Body of pancreas (tissue), 4 donors: ENCODE measurements around the gene C16orf95.

Source experiments
- POLR2A ChIP-seq, 3 donors: fragments of 450-650 bp; IDR thresholded peaks; one replicate each; pipeline ENCODE4 v1.6.1; 2016; ENCODE audit warnings: antibody characterized with exemption in 3 of 3, mild to moderate bottlenecking in 2 of 3
- TF ChIP-seq, protein P1 (sequence below), 7 experiments: fragments of 450-650 bp in 4 of 7; fragments of 200-600 bp in 3 of 7; sonication (generic) in 3 of 7; IDR thresholded peaks; one replicate each; pipeline ENCODE4 v1.5.1; 2016 to 2019; ENCODE audit warnings: antibody characterized with exemption in 7 of 7

GRCh38 chr16:87276091-87276701 is 41.0 kb downstream of the C16orf95 start:
- TF ChIP-seq, protein P1, sequence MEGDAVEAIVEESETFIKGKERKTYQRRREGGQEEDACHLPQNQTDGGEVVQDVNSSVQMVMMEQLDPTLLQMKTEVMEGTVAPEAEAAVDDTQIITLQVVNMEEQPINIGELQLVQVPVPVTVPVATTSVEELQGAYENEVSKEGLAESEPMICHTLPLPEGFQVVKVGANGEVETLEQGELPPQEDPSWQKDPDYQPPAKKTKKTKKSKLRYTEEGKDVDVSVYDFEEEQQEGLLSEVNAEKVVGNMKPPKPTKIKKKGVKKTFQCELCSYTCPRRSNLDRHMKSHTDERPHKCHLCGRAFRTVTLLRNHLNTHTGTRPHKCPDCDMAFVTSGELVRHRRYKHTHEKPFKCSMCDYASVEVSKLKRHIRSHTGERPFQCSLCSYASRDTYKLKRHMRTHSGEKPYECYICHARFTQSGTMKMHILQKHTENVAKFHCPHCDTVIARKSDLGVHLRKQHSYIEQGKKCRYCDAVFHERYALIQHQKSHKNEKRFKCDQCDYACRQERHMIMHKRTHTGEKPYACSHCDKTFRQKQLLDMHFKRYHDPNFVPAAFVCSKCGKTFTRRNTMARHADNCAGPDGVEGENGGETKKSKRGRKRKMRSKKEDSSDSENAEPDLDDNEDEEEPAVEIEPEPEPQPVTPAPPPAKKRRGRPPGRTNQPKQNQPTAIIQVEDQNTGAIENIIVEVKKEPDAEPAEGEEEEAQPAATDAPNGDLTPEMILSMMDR (IDR thresholded peaks at IDR 0.05): no peak
- TF ChIP-seq POLR2A (IDR thresholded peaks at IDR 0.05): no peak
